Measurements from ENCODE around the gene TMEM234.

Gene TMEM234

DNA sequence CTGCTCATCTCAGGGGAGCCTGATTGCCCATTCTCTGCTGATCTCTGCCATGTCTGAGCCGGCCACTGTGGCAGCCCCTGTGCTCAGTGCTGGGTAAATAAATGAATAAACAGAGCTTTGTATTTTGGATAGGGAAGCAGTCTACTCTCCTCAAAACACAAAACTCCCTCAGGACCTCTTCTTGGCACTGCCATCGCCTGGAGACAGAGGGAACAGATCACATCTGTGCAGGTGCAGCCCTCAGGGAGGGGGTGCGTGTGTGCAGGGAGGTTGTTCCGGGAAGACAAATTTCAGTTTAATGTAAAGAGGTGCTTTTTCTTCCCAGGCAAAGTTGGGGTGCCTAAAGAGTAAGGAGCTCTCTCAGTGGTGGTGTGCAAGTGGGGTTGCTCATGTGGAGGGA lies 17.2 kb upstream of the TMEM234 start:
- DNase-seq, result no peak

DNA sequence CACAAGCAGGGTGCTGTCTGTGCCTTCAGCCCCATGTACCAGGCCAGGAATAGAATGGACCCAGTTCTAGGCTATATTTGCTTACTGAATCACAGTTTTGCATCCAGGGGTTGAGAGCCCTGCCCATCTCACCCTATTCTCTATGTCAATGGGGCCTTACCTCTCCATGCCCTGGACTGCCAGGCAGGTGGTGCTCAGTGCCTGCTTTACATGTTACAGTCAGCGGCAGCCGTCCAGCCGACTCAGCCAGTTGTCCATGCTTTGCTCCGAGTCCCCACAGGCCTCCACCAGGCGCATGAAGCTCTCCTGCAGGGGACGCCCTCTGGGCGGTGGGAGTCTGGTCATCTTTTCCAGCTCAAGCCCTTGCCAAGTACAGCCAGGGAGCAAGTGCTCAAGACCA lies 12.6 kb upstream of the TMEM234 start:
- DNase-seq, result no peak

DNA sequence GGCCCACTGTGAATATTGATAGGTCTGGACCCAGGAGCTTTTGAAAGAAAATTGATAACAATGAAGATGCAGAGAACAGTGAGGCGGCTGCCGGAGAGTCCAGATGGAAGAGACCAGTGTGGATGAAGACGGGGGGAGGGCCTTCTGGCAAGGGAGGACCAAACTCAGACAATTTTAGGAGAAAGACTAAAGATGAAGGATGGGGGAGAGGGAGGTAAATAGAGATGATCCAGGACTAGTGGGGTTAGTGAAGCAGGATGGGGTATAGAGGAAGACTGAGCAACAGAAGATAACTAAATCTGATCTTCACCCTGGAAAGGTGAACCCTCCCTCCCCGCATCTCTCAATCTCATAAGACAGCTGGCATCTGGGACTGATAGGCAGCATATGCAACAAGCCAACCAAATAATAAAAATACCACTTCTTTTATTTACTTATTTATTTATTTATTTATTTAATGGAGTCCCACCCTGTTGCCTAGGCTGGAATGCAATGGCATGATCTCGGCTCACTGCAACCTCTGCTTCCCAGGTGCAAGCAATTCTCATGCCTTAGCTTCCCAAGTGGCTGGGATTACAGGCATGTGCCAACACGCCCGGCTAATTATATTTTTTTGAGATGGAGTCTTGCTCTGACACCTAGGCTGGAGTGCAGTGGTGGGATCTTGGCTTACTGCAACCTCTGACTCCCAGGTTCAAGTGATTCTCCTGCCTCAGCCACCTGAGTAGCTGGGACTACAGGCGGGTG lies 10.6 kb upstream of the TMEM234 start:
- no peak for DNase-seq

DNA sequence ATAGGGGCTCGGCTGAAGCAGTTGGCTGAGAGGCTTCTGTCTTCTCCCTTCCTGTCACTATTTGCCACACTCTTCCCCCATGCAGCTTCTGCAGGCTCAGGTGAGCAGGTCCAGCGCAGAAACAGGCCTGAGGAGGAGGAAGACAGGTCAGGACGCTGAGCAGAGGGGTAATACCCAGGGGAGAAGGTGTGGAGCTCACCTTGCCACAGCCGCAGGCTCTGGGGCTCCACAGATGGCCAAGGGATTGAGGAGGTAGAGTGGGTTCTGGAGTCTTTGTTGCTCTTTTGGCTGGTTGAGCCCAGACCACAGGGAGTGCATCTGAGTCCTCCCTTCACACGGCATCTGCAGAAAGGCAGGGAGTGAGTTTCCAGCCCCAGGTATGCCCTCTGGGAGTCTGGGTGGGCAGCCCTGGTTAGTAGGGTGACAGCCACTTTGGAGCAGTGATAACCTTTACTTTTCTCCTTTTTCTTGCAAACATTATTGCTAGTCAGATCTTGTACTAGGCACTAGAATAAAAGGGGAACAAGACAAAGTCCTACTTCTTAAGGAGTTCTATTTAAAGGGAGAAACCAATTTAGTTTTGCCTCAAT lies 9.8 kb upstream of the TMEM234 start:
- no peak for DNase-seq

DNA sequence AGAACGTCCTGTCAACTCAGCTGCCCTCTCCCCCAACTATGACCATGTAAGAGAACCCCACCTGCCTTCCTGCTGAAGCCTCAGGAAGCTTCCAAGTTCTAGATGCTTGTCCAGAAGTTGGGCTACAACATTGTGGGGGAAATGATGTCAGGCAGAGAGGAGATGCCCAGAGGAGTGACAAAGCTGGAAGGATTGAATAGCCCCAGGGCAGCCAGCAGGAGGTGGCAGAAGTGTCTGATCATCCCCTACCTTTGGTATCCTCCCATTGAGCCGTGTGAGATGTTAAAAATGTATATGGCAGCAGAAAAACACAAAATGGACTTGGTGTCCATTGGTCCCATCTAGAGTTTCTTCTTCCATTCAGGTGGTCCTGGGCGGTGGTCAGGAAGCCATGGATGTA lies 6.6 kb upstream of the TMEM234 start:
- no peak for DNase-seq

DNA sequence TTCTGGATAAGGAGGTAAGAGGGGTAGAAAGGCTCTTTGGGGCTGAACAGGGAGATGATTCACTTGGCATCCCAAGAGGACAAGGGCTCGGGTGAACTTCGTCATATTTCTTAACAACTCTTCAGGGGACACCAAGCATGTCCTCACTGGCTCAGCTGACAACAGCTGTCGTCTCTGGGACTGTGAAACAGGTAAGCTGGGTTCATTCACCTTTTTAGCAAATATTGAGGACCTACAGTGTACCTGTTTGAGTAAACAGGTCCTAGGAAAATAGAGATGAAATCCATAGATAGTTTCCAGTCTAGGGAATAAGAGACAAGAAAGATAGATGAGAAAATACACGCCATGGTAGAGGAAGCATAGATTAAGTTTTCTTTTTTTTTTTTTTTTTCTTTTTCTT lies 2.1 kb upstream of the TMEM234 start:
- DNase-seq, result no peak

DNA sequence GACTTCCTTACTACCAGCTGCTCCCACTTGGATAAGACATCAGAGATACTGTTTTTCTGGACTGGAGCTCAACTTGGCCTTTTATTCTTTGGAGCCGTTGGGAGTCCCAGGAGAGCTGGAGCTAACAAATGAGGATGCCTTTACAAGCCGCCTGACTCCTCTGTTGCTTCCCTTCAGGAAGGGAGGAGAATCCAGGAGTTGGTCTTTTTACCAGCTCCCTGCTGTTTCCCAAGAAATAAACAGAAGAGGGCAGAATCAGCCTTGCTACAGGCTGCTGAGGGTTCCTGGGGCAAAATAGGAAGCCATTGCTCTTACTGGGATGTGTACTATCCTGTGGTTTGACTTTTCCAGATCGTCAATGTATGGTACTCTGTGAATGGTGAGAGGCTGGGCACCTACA lies 1.5 kb upstream of the TMEM234 start:
- DNase-seq, result no peak

DNA sequence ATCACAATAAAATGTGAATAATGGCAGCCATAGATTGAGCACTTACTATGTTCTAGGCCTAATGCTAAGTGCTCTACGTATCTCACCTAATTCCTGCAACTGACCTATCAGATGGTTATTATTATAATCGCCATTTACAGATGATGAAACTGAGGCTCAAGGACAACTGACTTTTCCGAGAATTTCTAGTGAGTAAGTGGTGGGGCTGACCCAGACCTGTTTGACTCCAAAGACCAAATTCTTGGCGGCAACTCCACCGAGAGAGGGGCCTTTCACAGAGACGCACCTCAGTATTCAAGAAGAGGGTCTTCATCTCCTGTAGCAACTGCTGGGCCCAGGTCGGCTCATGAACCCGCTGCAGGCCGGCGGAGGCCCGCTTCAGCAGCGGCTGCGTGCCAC lies 573 bp downstream of the TMEM234 start:
- DNase-seq, result no peak

DNA sequence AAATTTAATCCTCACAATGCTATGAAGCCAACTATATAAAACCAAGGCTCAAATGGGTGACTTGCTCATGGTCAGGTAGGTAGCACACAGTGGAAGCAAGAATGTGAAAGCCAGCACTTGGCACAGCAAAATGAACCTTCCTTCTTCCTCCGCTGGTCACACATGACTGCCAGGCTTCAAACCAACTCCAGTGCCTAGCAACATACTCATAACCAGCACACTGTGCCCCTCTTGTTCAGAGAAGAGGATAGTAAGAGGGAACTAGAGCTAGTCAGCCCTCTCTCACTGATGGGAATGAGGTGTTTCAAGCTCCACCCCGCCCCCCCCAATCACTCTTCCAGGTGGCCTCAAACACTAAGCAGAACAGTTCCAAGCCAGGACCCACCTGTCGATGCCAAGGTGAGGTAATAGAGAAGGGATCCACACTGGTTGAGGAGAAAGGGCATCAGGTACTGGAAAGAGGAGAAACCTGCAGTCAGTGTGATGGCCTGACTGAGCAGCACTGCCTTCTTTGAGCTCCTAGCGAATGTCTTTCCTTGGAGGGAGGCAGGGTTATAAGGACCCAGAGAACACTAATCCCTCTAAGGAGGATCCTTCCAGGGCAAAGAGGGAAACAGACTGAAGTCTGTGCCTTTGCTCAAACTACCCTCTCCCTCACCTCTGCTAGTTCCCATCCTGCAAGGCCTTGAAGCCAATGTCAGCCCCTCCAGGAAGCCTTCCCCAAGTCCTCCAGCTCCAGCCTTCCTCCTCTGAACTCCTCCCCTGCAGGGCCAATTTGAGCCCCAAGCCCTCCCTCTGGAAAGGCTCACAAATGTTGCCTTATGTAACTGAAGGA lies 1.2 kb downstream of the TMEM234 start:
- DNase-seq, result no peak

DNA sequence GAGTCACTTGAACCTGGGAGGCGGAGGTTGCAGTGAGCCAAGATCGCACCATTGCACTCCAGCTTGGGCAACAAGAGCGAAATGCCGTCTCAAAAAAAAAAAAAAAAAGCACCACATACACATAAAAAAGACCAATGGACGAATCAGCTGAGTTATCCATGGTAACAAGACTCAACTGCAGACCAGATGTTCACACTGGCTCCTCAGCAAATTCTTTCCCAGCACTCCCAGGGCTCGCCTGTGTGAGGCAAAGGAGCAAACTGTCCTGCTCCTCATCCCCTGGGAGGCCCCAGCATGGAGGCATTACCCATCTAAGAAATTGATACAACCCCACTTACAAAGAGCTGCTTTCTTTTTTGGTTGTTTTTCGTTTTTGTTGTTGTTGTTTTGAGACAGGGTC lies 3.1 kb downstream of the TMEM234 start:
- no peak for DNase-seq

DNA sequence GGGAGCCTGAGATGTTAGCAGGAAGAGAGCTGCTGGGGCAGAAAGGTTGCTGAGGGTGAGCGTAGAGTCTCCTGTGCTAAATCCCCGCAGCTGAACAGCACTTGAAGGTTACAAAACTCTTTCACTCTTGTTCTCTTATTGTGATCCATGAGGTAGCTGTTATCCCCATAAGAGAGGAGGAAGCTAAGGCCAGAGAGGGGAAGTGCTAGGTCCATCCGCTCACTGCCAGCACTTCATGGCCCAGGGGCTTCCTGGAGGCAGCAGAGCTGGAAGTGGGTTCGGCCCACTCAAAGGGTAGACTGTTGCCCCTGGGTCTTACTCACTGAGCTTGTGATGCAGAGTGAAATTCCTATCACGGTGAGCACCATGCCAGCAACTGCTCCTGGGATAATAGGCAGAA lies 5.6 kb downstream of the TMEM234 start:
- no peak for DNase-seq

DNA sequence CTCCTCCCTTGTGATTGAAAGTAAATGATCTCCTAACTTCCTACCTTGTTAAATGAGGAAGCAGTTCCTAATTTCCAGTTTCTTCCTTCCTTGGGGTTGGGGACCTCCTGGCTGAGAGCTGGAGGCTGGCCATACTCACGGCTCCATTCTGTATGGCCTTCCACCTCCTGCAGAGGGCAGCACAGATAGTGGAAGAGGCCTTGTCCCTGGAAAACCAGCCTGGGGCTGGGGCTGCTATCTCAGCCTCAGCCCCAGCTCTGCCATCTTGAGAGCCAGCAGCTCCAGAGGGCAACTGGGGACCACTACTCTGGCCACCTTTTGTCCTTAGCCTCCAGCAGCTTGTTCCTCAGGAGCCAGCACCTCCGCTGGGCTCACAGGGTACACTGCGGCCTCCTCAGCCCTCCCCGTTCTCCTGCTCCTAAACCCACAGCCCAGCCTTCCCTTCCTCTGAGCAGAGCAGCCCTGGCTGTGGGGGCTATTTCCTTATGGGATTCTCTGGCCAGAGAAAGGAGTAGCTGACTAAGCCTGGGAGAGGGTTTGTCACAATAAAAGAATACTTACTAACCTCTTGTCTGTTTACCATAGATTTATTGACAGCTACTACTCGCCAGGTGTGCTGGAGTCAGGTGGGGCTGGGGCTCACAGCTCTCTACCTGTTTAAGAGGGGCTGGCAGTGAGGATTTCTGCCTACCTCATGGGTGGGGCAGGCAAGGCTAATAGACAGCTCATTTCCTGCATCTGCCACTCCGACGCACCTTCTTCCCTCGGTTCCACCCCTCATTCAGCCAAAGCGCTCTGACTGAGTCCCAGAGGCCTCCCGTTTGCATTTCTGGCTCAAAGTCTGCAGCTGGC lies 6.3 kb downstream of the TMEM234 start:
- DNase-seq, result peak; percentile 59

DNA sequence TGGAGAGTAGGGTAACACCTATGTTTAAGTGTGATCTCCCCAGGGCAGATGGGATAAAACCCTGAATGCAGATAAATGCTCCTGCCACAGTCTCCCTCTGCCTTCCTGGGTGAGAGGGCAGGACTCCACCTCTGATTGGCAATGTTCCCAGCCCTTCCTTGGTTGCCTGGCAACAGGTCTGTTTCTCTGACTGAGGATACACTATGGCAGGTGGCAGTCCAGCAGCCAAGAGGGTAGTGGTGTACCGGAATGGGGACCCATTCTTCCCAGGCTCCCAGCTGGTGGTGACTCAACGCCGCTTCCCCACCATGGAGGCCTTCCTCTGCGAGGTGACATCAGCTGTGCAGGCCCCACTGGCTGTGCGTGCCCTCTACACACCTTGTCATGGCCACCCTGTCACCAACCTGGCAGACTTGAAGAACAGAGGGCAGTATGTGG lies 13.2 kb downstream of the TMEM234 start, which contains the start of gene DCDC2B:
TSS of gene DCDC2B (plus strand) at position 199 of the 438 bp plus-strand sequence. CDS start at position 204, 5 bp downstream.
- DNase-seq, result peak; percentile 36

DNA sequence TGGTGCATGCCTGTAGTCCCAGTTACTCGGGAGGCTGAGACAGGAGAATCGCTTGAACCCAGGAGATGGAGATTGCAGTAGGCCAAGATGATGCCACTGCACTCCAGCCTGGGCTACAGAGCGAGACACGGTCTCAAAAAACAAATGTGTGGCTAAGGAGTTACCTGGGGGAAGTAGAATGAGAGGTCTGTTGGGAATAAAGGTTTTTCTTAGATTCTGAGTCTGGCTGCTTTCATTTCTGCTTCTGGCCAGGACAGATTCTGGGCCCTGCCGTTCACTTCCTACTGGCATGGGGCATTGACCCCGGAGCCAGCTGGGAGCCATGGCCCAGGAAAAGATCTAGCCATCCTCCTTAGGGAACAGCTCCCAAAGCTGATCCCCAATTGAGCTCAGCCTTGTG lies 13.7 kb downstream of the TMEM234 start:
- DNase-seq, result no peak

DNA sequence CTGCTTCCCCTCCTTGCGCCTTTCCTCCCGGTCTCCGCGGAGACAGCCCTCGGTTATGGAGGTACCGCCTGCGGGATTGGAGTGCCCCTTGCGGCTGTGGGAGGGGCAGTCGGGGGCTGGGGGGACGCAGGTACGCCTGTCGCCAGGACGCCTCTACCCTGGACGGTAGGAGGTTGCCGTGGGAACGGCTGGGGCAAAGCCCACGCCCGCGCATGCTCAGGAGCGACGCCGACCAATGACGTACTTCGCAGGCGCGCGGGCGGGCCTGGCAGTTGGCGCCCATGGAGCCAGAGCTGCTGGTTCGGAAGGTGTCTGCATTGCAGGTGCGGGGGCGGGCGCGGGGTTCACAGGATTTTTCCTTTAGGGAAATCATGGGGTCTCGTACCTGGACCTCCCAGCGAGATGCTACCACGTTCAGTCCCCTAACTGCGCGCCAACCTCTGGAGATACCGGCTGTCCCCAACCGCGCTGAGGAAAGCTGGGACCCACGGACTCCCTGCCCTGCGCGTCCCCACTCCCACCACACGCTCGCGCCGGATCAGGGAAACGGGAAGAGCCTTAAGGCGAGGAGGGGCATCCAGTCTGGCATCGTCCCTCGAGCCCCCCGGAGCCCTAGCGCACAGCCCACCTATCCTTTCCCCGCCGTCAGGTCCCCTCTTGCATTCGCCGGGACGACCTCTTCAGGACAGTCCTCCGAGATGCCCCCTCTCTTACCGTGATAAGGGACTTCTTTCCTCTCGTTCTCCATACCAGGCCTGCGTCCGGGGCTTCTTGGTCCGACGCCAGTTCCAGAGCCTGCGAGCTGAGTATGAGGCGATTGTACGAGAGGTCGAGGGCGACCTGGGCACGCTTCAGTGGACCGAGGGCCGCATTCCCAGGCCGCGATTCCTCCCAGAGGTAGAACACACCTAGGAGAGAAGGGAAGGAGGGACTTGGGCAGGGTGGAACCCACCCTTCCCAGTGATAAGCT lies 16.5 kb downstream of the TMEM234 start, which contains the start of gene IQCC:
TSS of gene IQCC (plus strand) at position 271 of the 970 bp plus-strand sequence. CDS start at position 282, 11 bp downstream.
- DNase-seq, result peak; percentile 81

DNA sequence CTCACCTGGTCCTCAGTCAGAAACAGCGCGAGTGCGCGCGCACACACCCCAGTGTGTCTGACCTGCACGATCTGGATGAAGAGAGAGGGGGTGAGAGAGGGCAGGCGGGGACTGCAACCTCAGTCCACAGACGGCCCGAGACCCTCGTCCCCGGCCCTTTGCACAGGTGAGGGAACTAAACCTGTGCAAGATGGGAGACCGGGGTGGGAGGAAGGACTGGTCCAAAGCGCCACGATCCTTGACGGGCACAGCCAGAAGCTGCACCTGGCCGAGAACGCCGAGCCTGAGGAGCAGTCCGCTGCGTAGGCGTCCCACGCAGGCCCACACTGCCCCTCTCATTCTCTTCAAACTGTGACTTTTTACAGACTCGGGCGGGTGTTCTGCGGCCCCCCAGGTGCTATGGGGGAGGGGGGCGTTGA lies 17.2 kb downstream of the TMEM234 start:
- DNase-seq, result no peak

DNA sequence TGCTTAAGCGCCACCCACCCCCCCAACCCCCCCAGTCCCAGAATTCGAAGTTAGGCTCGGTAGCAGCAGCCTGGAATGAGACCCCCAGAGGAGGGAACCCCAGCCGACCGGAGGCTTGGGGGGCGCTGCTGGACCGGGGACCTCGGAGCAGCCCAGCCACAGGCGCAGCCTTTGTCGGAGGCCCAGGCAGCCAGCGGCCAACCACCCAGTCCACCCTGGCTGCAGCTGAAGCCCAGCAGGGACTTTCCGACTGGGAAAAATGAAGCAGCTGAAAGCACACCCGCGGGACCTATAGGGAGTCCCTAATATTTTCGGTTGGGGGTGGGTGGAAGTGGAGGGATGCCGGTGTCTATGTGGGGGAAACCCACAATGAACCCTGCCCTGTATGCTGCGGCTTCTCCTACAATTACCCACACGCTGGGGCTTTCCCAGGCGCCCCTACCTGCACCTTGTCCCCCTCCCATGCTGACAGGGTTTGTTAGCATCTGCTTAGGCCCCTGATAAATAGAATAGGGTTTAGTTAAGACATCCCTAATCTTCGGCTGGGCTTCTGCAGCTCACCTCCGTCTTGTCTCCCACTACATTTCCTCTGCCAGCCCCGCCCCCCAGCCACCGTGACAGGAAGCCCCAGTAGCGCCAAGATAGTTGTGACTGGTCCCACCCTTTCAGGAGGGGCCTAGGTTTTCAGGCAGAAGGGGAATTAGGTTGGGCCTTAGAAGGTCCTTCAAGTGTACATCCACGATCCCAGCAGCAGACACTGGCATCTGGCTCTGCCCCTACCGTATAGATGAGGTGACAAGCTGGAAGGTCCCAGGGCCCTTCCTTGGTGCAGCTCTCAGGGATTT lies 20.9 kb downstream of the TMEM234 start:
- peak; percentile 62 for DNase-seq

DNA sequence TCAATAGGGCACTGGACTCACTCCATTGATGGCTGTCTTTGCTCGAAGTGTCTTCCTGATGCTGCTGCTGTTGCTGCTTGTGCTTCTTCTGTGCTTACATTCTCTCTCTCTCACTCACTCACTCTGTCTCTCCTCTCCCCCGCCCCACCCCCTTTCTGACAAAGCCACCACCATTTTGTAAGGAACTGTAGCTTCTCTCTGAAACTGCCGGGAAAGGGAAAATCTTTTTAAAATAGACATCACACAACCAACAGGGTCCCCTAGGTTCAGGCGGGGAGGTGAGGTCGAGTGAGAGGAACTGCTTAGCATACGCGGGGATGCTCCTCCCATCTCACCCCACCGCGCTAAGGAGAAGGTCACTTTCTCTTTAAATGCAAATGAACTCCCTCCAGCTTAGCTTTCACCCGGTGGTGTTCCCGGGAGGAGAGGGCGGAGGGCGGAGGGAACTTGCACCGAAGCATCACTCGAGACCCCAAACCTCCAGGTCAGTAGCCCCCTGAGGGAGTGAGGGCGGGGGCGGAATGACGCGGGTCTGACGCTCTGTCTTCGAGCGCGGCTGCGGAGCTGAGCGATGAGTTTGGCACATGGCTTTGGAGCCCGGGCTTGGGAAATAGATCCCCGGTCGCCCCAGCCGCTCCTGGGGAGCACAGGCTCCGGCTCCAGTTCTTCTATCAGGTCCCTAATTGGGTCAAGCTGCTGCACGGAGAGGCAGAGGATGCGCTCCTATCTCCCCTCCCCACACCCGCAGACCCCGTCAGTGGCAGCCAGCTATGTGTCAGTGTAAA lies 21.7 kb downstream of the TMEM234 start, which contains the start of gene CCDC28B:
TSS of gene CCDC28B (plus strand) at position 370 of the 785 bp plus-strand sequence. CDS start 1,341 bp downstream, outside the sequence.
- peak; percentile 70 for DNase-seq

DNA sequence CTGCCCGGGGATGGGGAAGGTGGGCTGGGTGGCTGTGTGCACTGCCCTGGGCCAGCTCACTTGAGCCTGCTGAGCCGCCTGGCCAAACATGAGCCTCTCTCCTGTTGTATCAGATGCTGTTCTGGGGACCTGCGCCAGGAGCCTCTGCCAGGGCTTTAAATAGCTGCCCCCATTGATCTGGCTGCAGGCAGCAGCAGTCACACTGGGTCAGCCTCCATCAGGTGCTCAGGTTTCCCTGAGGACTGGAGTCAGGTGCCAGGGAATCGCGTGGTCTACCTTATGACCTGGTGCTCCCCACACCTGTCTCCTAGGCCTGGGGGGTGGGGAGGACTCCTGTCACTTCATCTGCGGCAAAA lies 22.5 kb downstream of the TMEM234 start:
- no peak for DNase-seq
